ENCODE measurements around the gene IL1R2. TPM values are rescaled to one million over a fixed set of nuclear protein-coding genes. Genes with fewer than 3 reads are reported as not detected.

IL1R2 gene
- total and polyA plus RNA-seq, 2 donors from 2014 or later = 11.2 to 20.0 TPM

- Histone ChIP-seq H3K27ac (ENCODE audit: low read depth in 2 of 2, low read length in 2 of 2) (no peak overlapping the region), H3K36me3 (ENCODE audit: control insufficient read depth in 2 of 3, insufficient read depth in 3 of 3, low read length in 3 of 3) (no peaks in the 10 kb centered on the region), H3K9me3 (ENCODE audit: control insufficient read depth in 2 of 3, insufficient read depth in 1 of 3, low read length in 3 of 3) (no peaks in the 10 kb centered on the region), H3K9ac (ENCODE audit: low read length in 3 of 3) (no peak overlapping the region), H3K4me1 (ENCODE audit: control insufficient read depth in 2 of 3, insufficient read depth in 2 of 3, low read depth in 1 of 3, low read length in 3 of 3) (no peaks in the 10 kb centered on the region), H3K27me3 (ENCODE audit: control insufficient read depth, insufficient read depth, low read length) (no peaks in the 10 kb centered on the region), H3K4me3 (ENCODE audit: low read length in 3 of 3) (no peak overlapping the region)
- no peak for FAIRE-seq
- intact Hi-C loops (cut with DNase I) = no loop called here
- no peak for TF ChIP-seq CTCF (IDR thresholded peaks at IDR 0.05; ENCODE audit: borderline replicate concordance, extremely low read depth, insufficient read depth)
- no peak for DNase-seq
Measured at GRCh38 chr2:101947374-101947773, 44.4 kb upstream of the IL1R2 start.

GRCh38 chr2:101948625-101949155, 43.1 kb upstream of the IL1R2 start:
- Histone ChIP-seq H3K36me3 (ENCODE audit: control insufficient read depth in 2 of 3, insufficient read depth in 3 of 3, low read length in 3 of 3) (no peaks in the 10 kb centered on the region), H3K9me3 (ENCODE audit: control insufficient read depth in 2 of 3, insufficient read depth in 1 of 3, low read length in 3 of 3) (no peaks in the 10 kb centered on the region), H3K4me3 (ENCODE audit: low read length in 3 of 3) (no peak overlapping the region), H3K27me3 (ENCODE audit: control insufficient read depth, insufficient read depth, low read length) (no peaks in the 10 kb centered on the region), H3K4me1 (ENCODE audit: control insufficient read depth in 2 of 3, insufficient read depth in 2 of 3, low read depth in 1 of 3, low read length in 3 of 3) (no peaks in the 10 kb centered on the region), H3K27ac (ENCODE audit: low read depth in 2 of 2, low read length in 2 of 2) (no peak overlapping the region), H3K9ac (ENCODE audit: low read length in 3 of 3) (no peak overlapping the region)
- DNase-seq (no peak), FAIRE-seq (no peak)
- intact Hi-C loops (cut with DNase I) = no loop called here
- TF ChIP-seq CTCF (IDR thresholded peaks at IDR 0.05; ENCODE audit: borderline replicate concordance, extremely low read depth, insufficient read depth) = no peak

- no peaks in the 10 kb centered on the region for H3K9me3 ChIP-seq (ENCODE audit: control insufficient read depth in 2 of 3, insufficient read depth in 1 of 3, low read length in 3 of 3)
- intact Hi-C loops (cut with DNase I) = no loop called here
- DNase-seq (no peak), FAIRE-seq (no peak)
- no peak for TF ChIP-seq CTCF (IDR thresholded peaks at IDR 0.05; ENCODE audit: borderline replicate concordance, extremely low read depth, insufficient read depth)
- no peak overlapping the region for H3K9ac ChIP-seq (ENCODE audit: low read length in 3 of 3)
- H3K4me1 ChIP-seq (ENCODE audit: control insufficient read depth in 2 of 3, insufficient read depth in 2 of 3, low read depth in 1 of 3, low read length in 3 of 3) = no peaks in the 10 kb centered on the region
- H3K4me3 ChIP-seq (ENCODE audit: low read length in 3 of 3) = no peak overlapping the region
- H3K27me3 ChIP-seq (ENCODE audit: control insufficient read depth, insufficient read depth, low read length) = no peaks in the 10 kb centered on the region
- no peak overlapping the region for H3K27ac ChIP-seq (ENCODE audit: low read depth in 2 of 2, low read length in 2 of 2)
- H3K36me3 ChIP-seq (ENCODE audit: control insufficient read depth in 2 of 3, insufficient read depth in 3 of 3, low read length in 3 of 3) = no peaks in the 10 kb centered on the region
Measured at GRCh38 chr2:101949304-101949703, 42.5 kb upstream of the IL1R2 start.

- Histone ChIP-seq H3K4me3 (ENCODE audit: low read length in 3 of 3) (no peak overlapping the region), H3K27me3 (ENCODE audit: control insufficient read depth, insufficient read depth, low read length) (no peaks in the 10 kb centered on the region), H3K9ac (ENCODE audit: low read length in 3 of 3) (no peak overlapping the region), H3K27ac (ENCODE audit: low read depth in 2 of 2, low read length in 2 of 2) (no peak overlapping the region), H3K9me3 (ENCODE audit: control insufficient read depth in 2 of 3, insufficient read depth in 1 of 3, low read length in 3 of 3) (no peaks in the 10 kb centered on the region), H3K36me3 (ENCODE audit: control insufficient read depth in 2 of 3, insufficient read depth in 3 of 3, low read length in 3 of 3) (no peaks in the 10 kb centered on the region), H3K4me1 (ENCODE audit: control insufficient read depth in 2 of 3, insufficient read depth in 2 of 3, low read depth in 1 of 3, low read length in 3 of 3) (no peaks in the 10 kb centered on the region)
- DNase-seq (no peak), FAIRE-seq (no peak)
- intact Hi-C loops (cut with DNase I) = no loop called here
- TF ChIP-seq CTCF (IDR thresholded peaks at IDR 0.05; ENCODE audit: borderline replicate concordance, extremely low read depth, insufficient read depth) = no peak
Measured at GRCh38 chr2:101951296-101951695, 40.5 kb upstream of the IL1R2 start.

All from kidney (tissue), 14 donors.